HEK293T (cell line): ENCODE measurements around the gene NAA20.

ENCODE experiments used
- ARNT ChIP-seq: fragments of 450-650 bp; IDR thresholded peaks from 2 replicates; pipeline ENCODE4 v1.6.1; 2017; ENCODE audit warnings: mild to moderate bottlenecking
- FOXK2 ChIP-seq: fragments of 450-650 bp; IDR thresholded peaks from 2 replicates; pipeline ENCODE4 v1.6.1; 2016; ENCODE audit warnings: mild to moderate bottlenecking
- FOXM1 ChIP-seq: fragments of 450-650 bp; IDR thresholded peaks from 2 replicates; pipeline ENCODE4 v1.6.1; 2017; ENCODE audit warnings: mild to moderate bottlenecking, borderline replicate concordance
- HDGF ChIP-seq: fragments of 450-650 bp; IDR thresholded peaks from 2 replicates; pipeline ENCODE4 v1.6.1; 2017; ENCODE audit warnings: antibody characterized with exemption, borderline replicate concordance
- LEF1 ChIP-seq: fragments of 450-650 bp; IDR thresholded peaks from 2 replicates; pipeline ENCODE4 v1.6.1; 2017; ENCODE audit warnings: mild to moderate bottlenecking, borderline replicate concordance

DNA sequence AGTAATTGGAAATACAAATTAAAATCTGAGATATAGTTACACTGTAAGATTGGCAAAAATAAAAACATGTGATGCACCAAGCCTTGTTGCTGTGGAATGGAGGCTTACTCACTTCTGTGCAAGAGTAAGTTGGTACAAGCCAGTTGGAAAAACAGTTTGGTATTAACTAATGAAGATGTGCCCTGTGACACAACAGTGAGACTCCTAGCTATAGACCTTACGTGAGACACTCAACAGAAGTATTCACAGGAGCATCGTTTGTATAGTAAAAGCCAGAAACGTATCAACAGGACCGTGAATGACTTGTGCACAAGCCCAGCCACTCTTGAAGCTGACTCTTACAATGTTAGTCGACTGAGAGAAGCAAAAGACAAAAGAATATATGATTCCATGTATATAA is 14.6 kb downstream of the NAA20 start:
- TF ChIP-seq FOXM1: no peak
- no peak for TF ChIP-seq HDGF
- no peak for TF ChIP-seq LEF1
- TF ChIP-seq FOXK2: no peak
- TF ChIP-seq ARNT: no peak
